H1 (cell line): ENCODE measurements around the gene AOPEP.

ENCODE experiments used
- BACH1 ChIP-seq: IDR thresholded peaks from 2 replicates; pipeline ENCODE4 v1.6.1; 2012; ENCODE audit warnings: low read length, improper control_type of control experiment
- BCL11A ChIP-seq, 2 experiments: IDR thresholded peaks; one replicate each; pipeline ENCODE4 v1.6.1; 2011; ENCODE audit warnings: low read depth in 2 of 2, low read length in 2 of 2, mild to moderate bottlenecking in 2 of 2
- CEBPB ChIP-seq: IDR thresholded peaks from 2 replicates; pipeline ENCODE4 v1.6.1; 2012; ENCODE audit warnings: low read depth, low read length
- EZH2 ChIP-seq: fragments of 200-600 bp; sonication (generic); IDR thresholded peaks from 2 replicates; pipeline ENCODE4 v1.7.1; 2012; ENCODE audit warnings: low read depth, mild to moderate bottlenecking, moderate library complexity, low read length, inconsistent platforms; ENCODE audit not compliant: severe bottlenecking
- POLR2A ChIP-seq, 2 experiments: IDR thresholded peaks; 1 replicate in 1 of 2; 2 replicates in 1 of 2; pipeline ENCODE4 v1.6.1; 2011; ENCODE audit warnings: low read depth in 2 of 2, low read length in 2 of 2, mild to moderate bottlenecking in 2 of 2; ENCODE audit errors: control extremely low read depth in 1 of 2
- RAD21 ChIP-seq, 2 experiments: IDR thresholded peaks in 1 of 2; conservative IDR thresholded peaks in 1 of 2; 2 replicates each; pipeline ENCODE4 v1.6.1; 2011; ENCODE audit warnings: low read depth in 2 of 2, low read length in 2 of 2, improper control_type of control experiment in 1 of 2, inconsistent platforms in 1 of 2, mild to moderate bottlenecking in 1 of 2, moderate library complexity in 1 of 2
- RXRA ChIP-seq: IDR thresholded peaks from 2 replicates; pipeline ENCODE4 v1.6.1; 2011; ENCODE audit warnings: low read depth, mild to moderate bottlenecking, low read length, moderate library complexity; ENCODE audit not compliant: insufficient read depth
- SUZ12 ChIP-seq: fragments of 200-600 bp; sonication (generic); IDR thresholded peaks from 2 replicates; pipeline ENCODE4 v1.6.1; 2012; ENCODE audit warnings: mild to moderate bottlenecking, inconsistent platforms, low read length, moderate library complexity, mixed read lengths
- TAF1 ChIP-seq: IDR thresholded peaks from 2 replicates; pipeline ENCODE4 v1.6.1; 2011; ENCODE audit warnings: mild to moderate bottlenecking, low read depth, low read length
- TAF7 ChIP-seq: optimal IDR thresholded peaks from 2 replicates; pipeline ENCODE3; 2011; ENCODE audit warnings: low read depth, mild to moderate bottlenecking, inconsistent platforms, low read length, moderate library complexity, borderline replicate concordance
- ZNF274 ChIP-seq: IDR thresholded peaks from 2 replicates; pipeline ENCODE4 v1.7.0; 2012; ENCODE audit warnings: low read length, borderline replicate concordance; ENCODE audit errors: extremely low read depth
- TF ChIP-seq, protein P1 (sequence below), 3 experiments: IDR thresholded peaks; 1 replicate in 2 of 3; 2 replicates in 1 of 3; pipeline versions ENCODE4 v1.5.1 to v1.6.1; 2011; ENCODE audit warnings: low read length in 3 of 3, mild to moderate bottlenecking in 3 of 3, inconsistent platforms in 2 of 3, low read depth in 1 of 3, moderate library complexity in 1 of 3; ENCODE audit not compliant: insufficient read depth in 1 of 3; ENCODE audit errors: control extremely low read depth in 1 of 3
- TF ChIP-seq, protein P2 (sequence below): IDR thresholded peaks from 2 replicates; pipeline ENCODE4 v1.6.1; 2012; ENCODE audit warnings: inconsistent platforms

DNA sequence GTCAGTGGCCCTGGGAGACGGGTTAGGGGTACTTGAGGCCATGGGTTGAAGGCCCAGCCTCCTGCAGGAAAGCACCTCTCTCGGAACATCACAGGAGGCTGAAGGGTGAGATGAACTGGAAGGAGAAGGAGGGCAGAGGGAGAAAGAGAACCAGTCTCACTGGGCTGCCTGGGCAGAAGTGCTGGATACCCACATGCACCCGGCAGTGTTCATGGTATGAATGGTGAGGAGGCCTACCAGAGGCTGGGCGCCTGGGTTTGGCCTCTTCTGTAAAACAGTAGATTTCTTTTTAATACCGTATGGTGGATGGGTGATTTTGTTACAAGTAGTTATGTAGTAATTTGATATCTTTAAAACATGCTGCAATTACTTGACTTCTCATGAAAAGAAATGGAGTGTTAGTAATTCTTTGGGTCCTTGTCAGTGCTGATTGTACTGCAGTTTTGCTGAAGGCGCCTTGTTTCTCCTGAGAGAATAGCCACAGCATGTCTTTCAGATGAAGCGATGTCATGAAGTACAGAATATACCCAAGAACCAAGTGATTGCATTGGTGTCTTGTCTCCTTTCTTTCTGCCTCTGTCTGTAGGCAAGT, 332.4 kb downstream of the AOPEP start:
- TF ChIP-seq POLR2A (IDR thresholded peaks at IDR 0.05; ENCODE audit: control extremely low read depth in 1 of 2, low read depth in 2 of 2, low read length in 2 of 2) (no peak), ZNF274 (no peak), TAF1 (no peak), TAF7 (no peak), EZH2 (no peak), RXRA (no peak), SUZ12 (no peak), BACH1 (no peak), CEBPB (no peak), RAD21 (IDR thresholded peaks at IDR 0.05 in 1 of 2, conservative IDR thresholded peaks at IDR 0.05 in 1 of 2; ENCODE audit: low read depth in 2 of 2, low read length in 2 of 2) (no peak), BCL11A (IDR thresholded peaks at IDR 0.05; ENCODE audit: low read depth in 2 of 2, low read length in 2 of 2) (no peak)
- TF ChIP-seq, protein P1, sequence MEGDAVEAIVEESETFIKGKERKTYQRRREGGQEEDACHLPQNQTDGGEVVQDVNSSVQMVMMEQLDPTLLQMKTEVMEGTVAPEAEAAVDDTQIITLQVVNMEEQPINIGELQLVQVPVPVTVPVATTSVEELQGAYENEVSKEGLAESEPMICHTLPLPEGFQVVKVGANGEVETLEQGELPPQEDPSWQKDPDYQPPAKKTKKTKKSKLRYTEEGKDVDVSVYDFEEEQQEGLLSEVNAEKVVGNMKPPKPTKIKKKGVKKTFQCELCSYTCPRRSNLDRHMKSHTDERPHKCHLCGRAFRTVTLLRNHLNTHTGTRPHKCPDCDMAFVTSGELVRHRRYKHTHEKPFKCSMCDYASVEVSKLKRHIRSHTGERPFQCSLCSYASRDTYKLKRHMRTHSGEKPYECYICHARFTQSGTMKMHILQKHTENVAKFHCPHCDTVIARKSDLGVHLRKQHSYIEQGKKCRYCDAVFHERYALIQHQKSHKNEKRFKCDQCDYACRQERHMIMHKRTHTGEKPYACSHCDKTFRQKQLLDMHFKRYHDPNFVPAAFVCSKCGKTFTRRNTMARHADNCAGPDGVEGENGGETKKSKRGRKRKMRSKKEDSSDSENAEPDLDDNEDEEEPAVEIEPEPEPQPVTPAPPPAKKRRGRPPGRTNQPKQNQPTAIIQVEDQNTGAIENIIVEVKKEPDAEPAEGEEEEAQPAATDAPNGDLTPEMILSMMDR (IDR thresholded peaks at IDR 0.05; ENCODE audit: control extremely low read depth in 1 of 3, insufficient read depth in 1 of 3, low read depth in 1 of 3, low read length in 3 of 3) = no peak
- TF ChIP-seq, protein P2, sequence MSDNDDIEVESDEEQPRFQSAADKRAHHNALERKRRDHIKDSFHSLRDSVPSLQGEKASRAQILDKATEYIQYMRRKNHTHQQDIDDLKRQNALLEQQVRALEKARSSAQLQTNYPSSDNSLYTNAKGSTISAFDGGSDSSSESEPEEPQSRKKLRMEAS = no peak
